Prostate gland (tissue), 2 donors: ENCODE measurements around the gene AFM.

Experiments
- CTCF ChIP-seq, 4 experiments: fragments of 200-600 bp in 2 of 4; fragments of 450-650 bp in 2 of 4; sonication (generic) in 2 of 4; IDR thresholded peaks; 1 replicate in 3 of 4; 2 replicates in 1 of 4; pipeline ENCODE4 v1.5.1; 2016 to 2019; ENCODE audit warnings: antibody characterized with exemption in 4 of 4, mild to moderate bottlenecking in 2 of 4, moderate library complexity in 2 of 4
- POLR2A ChIP-seq: fragments of 450-650 bp; IDR thresholded peaks from one replicate; pipeline ENCODE4 v1.6.1; 2016; ENCODE audit warnings: antibody characterized with exemption, mild to moderate bottlenecking
- POLR2AphosphoS5 ChIP-seq: sonication (generic); formaldehyde crosslinking; IDR thresholded peaks from one replicate; pipeline ENCODE4 v1.6.1; 2017; ENCODE audit warnings: antibody characterized with exemption

- TF ChIP-seq POLR2A = no peak
- TF ChIP-seq CTCF (IDR thresholded peaks at IDR 0.05) = no peak
- no peak for TF ChIP-seq POLR2AphosphoS5
Observed at GRCh38 chr4:73433140-73433539, 48.4 kb upstream of the AFM start.
